HG03103 (cell line): Measurements from ENCODE around the gene SNX13.
"Not testable (repeated sequence)": the region's sequence is repeated elsewhere in the genome, so short reads cannot be mapped to it uniquely, and the experiment has no call there.

Source experiments
- ATAC-seq: cut with Tn5 transposase; IDR thresholded peaks from one replicate; pipeline ENCODE4 v1.9.1; 2021; ENCODE audit warnings: low read depth; ENCODE audit not compliant: unreplicated experiment

The SNX13 gene

GRCh38 chr7:17915168-17915567 lies 25.1 kb downstream of the SNX13 start:
- no peak for ATAC-seq

GRCh38 chr7:17913250-17913649 lies 27.0 kb downstream of the SNX13 start:
- ATAC-seq: no peak

GRCh38 chr7:17912536-17913235 lies 27.6 kb downstream of the SNX13 start:
- ATAC-seq: no peak

- no peak for ATAC-seq
Observed at GRCh38 chr7:17912050-17912449, 28.2 kb downstream of the SNX13 start.

GRCh38 chr7:17910377-17910776 lies 29.9 kb downstream of the SNX13 start:
- no peak for ATAC-seq

GRCh38 chr7:17909310-17909709 lies 31.0 kb downstream of the SNX13 start:
- not testable (repeated sequence) for ATAC-seq

- no peak for ATAC-seq
Observed at GRCh38 chr7:17907014-17907413, 33.3 kb downstream of the SNX13 start.

DNA sequence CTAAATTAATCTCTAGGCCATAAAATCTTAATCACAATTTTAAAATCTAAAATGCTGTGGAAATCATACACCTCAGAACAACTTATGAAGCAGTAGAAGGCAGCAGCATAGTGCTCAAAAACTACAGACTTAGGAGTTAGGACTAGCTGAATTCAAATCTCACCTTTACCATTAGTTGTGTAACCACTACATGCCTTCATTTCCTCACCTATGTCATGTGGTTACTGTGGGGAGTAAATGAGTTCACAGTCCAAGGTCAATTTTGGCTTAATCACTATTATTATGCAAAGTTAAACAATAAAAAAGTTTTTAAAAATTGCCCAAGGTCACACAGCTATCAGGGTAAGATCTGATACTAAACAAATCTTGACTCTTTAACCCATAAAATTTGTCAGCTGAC lies 37.0 kb downstream of the SNX13 start:
- ATAC-seq: no peak

- no peak for ATAC-seq
Observed at GRCh38 chr7:17902599-17902998, 37.7 kb downstream of the SNX13 start.

DNA sequence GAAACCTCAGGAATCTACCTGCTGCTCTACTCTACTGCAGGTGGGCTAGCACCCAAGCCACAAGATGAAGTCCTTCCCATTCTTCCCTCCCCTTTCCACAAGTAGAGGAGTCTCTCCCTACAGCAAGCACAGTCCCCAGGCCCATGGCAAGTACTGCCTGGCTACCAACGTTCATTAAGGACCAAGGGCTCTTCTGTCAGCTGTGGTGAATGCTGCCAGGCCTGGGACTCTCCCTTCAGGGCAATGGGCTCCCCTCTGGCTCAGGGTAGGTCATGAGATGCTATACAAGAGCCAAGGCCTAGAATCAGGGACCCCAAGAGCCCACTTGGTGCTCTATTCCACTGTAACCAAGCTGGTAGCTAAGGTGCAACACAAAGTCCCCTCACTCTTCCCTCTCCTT lies 39.8 kb downstream of the SNX13 start:
- ATAC-seq: no peak

- ATAC-seq: no peak
Observed at GRCh38 chr7:17898111-17898510, 42.2 kb downstream of the SNX13 start.

DNA sequence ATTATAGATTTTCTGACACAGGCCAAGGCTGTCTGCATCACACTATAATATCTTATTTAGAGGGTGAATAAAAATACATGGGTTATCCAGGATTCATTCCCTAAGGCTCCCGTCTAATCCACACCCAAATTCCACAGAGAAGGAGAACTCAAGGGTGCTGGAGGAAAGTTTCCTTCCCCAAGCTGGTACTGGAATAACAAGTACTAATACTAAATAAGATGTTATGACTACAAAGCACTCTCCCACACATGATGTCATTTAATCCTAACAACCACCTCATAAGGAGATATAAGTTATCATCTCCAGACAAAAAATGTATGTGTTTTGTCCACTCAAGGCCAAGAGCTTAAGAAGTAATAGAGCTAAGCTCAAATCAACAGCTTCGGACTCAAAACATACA lies 53.0 kb downstream of the SNX13 start:
- ATAC-seq: no peak

GRCh38 chr7:17882685-17883084 lies 57.6 kb downstream of the SNX13 start:
- no peak for ATAC-seq

- no peak for ATAC-seq
Observed at GRCh38 chr7:17879075-17879661, 61.1 kb downstream of the SNX13 start.

DNA sequence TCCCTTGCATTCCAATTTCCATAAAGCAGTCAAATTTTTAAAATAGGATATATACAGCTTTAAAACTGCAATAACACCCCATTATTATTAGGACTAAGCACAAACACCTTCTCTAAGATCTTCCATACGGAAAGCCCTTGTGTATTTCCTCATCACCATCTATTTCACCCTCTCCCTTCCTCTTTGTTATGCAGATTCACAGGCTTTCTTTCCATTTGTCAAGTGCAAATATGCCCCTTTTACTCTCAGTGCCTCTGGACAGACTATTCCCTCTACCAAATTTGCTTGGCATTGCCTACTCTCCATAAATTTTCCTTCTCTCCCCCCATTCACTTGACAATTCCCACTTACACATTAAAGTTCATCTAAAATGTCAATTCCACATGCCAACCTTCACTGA lies 61.7 kb downstream of the SNX13 start:
- ATAC-seq: no peak

DNA sequence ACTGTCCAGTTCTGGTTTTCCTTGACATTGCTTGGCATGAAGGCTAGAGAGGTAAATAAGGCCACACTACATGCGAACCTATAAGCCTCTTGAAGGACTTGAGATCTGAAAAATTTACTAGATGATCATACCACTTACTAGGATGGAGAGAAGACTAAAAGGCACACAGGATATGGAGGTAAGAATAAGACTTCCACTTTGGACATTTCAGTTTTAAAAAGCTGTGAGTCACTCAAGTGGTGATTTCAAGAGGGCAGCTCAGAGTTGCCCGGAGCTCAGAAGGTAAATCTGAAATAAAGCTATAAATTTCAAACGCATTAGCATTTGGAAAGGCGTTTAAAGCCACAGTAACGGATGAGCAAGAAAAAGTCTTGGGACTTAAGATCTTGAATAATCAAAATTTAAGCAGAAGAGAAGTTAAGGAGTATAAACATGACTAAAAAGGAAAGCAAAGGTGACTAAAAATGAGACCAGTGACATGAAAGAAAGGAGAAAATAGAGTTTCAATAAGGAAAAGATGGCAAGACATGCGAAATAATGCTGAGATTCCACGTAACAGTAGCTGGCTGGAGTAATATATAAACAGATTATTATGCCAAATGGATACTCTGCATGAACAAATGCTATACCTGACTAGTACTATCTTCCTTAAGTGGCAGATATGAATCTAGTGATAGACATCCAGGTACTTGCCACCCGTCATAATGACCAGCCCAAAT lies 68.3 kb downstream of the SNX13 start:
- no peak for ATAC-seq

DNA sequence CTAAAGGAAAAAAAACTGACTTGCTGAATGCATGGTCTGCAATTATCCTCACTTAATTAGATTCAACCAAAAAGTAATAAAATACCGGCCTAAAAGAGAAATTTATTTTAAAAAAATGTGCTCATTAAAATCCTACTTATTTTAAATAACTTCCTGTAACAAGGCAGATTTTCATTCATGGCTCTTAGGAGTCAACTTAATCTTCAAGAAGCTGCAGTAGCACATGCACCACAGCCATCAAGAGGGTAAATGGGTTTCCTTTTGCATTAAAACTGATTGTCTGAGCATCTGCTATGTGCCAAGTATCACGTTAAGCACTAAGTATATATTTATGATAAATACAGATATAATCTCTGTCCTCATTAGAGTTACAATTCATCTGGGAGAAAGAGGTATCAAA lies 69.9 kb downstream of the SNX13 start:
- ATAC-seq: no peak

DNA sequence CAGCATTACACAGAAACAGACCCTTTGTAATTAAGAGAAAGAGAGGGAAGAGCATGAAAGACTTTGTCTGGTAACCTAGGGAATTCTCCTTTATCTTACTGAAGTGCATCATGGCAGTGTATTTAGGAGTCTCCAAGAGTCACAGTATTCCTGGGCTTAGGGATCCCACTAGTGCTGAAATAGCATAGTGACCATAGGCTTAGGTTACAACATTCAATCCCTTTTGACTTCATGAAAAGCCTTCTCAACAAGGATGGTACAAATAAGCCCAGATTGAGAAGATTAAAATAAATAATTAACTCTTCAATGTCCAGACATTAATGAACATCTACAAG lies 76.5 kb downstream of the SNX13 start:
- no peak for ATAC-seq

- ATAC-seq: no peak
Observed at GRCh38 chr7:17863095-17863808, 77.0 kb downstream of the SNX13 start.

DNA sequence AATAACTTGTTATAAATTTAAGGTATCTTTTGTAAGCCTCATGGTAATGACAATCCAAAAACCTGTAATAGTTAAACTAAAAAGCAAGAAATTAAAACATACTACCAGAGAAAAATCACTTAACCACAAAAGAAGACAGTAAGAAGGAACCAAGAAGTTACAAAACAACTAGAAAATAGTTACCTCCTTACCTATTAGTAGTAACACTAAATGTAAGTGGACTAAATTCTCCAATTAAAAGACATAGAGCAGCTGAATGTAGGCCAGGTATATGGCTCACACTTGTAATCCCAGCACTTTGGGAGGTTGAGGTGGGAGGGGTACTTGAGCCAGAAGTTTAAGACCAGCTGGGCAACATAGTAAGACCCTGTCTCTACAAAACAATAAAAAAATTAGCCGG lies 84.0 kb downstream of the SNX13 start:
- no peak for ATAC-seq

- no peak for ATAC-seq
Observed at GRCh38 chr7:17855202-17855601, 85.1 kb downstream of the SNX13 start.
